ENCODE measurements around the gene GUCY1B1. TPM values are rescaled to one million over a fixed set of nuclear protein-coding genes. Genes with fewer than 3 reads are reported as not detected.

The GUCY1B1 gene
- total RNA-seq, 1 experiment from 2014 or later, result 33.8 TPM

DNA sequence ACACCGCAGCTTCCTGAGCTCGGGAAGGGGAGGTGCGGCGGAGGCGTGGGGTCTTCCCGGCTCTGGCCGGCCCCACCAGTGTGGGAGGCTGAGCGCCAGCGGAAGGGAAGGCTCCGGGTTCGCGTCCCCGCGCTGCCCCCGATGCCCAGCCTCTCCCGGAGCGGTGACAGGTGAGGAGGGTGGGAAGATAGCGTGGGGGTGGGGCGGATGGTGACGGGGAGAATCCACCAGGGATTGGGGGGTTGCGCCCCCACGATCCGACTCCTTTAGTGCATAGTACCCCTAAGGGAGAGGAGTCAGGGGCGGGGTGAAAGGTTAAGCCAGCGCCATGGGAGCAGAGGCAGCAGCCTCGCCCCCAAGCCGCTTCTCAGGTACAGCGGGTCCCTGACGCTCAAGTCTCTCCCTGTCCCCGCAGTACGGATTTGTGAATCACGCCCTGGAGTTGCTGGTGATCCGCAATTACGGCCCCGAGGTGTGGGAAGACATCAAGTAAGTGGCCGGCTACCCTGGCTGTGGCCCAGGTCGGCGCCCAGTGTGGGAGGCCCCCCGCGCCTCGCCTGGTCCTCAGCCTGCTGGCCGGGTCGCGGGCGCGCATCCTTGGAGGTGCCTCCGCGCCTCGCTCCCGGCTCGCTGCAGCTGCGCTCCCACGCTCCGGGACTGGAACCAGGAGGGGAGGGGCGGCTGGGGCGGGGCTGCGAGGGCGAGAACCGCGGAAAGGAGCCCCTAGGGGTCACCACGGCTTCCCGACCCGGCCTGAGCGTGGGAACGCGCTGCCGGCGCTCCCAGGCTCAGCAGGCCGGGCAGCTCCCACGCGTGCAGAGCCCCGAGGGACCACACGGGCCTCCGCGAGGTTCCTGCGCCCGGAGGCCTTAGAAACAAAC, 791 bp downstream of the GUCY1B1 start:
- DNase-seq (ENCODE audit: low read depth), result peak; percentile 63
- in situ Hi-C loops (cut with HindIII; ENCODE audit: low pct_unique_long_range_greater_than_20kb, low sequenced_read_pairs), result no loop called here

DNA sequence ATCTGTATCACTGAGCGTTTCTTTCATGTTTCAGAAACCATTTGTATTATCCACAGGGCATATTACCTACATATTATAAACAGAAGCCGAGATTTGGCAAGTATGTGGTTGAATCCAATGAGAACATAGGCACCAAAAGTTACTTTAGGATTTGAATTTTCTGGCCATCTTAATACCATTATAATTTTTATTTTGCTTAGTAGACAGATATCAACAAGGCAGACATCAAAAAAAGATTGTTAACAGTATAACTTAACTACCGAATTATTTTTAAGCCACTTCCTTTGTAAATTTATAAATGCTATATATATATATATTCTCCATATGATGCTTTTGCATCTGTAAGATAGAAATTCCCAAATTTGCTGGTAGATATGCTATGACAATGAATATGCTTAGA, 2.2 kb downstream of the GUCY1B1 start:
- in situ Hi-C loops (cut with HindIII; ENCODE audit: low pct_unique_long_range_greater_than_20kb, low sequenced_read_pairs), result no loop called here
- no peak for DNase-seq (ENCODE audit: low read depth)

DNA sequence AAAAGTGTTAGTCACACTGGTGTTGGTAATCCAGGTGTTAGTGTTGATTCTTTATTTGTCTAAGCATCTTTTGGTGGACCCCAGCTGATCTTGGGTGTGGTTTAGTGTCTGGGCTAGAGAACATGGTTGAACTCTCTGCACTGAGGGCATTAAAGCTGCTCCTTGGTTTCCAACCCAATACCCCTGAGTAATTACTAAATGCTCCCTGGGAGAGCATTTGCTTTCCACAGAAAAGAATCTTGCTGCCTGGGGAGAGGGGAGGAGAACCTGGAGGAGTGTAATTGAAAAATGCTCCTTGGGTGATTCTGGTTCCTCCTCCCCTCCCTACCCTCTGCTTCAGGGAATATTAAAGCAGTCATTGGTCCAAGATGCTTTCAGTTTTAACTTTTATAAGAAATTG, 3.1 kb downstream of the GUCY1B1 start:
- peak; percentile 33 for DNase-seq (ENCODE audit: low read depth)
- in situ Hi-C loops (cut with HindIII; ENCODE audit: low pct_unique_long_range_greater_than_20kb, low sequenced_read_pairs), result no loop called here

DNA sequence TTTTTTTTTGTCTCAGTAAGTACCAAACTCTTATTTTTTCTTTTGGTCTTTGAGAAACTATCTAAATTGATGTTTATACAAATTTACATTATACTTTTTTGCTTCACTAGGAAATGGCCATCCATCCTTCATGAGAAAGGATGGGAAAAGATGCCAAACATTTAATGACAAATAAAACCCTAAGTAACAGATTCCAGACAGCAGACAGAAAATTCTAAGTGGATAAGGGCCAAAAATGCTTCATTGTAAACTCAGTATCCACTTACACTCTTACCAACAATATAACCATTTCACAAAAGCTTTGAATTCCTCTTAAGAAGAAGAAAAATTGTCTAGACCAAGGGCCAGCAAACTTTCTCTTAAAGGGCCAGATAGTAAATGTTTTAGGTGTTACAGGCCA, 3.5 kb downstream of the GUCY1B1 start:
- DNase-seq (ENCODE audit: low read depth), result no peak
- in situ Hi-C loops (cut with HindIII; ENCODE audit: low pct_unique_long_range_greater_than_20kb, low sequenced_read_pairs), result no loop called here

DNA sequence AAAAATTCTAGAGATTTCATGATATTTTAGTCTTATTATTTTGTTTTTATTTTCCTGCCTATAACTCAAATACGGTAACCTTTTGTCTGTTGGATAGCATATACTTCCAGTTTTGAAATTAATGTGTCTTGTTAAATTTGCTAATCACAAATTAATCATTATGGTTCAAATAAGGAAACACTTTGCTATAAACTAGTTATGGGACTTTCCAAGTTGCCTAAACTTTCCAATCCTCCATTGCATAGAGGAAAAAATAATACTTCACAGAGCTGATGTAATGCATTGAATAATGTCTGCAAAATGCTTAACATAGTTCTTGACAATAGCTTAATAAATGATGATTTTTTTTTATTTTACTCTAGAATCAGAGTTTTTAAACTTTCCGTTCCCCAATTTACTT, 4.7 kb downstream of the GUCY1B1 start:
- in situ Hi-C loops (cut with HindIII; ENCODE audit: low pct_unique_long_range_greater_than_20kb, low sequenced_read_pairs), result no loop called here
- DNase-seq (ENCODE audit: low read depth), result no peak

GRCh38 chr4:155765149-155765548, 6.3 kb downstream of the GUCY1B1 start:
- DNase-seq (ENCODE audit: low read depth), result no peak
- in situ Hi-C loops (cut with HindIII; ENCODE audit: low pct_unique_long_range_greater_than_20kb, low sequenced_read_pairs), result no loop called here

- no peak for DNase-seq (ENCODE audit: low read depth)
- in situ Hi-C loops (cut with HindIII; ENCODE audit: low pct_unique_long_range_greater_than_20kb, low sequenced_read_pairs), result no loop called here
Observed at GRCh38 chr4:155766622-155767021, 7.8 kb downstream of the GUCY1B1 start.

DNA sequence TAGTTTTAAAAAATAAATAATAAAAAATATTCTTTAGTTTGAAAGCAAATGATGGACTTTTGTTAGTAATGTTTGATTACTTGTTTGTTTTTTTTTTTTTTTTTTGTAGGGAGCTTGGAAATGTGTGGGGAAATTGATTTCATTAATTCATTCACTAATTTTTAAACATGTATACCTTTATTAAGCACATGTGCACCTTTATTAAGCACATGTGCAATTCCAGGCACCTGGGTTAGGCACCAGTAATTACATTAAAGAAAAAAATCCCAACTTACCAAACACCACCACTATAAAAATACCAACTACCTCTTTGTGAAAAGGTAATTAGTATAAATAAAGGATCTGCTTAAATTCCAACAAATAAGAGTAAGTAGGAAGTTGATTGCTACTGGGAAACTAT, 9.5 kb downstream of the GUCY1B1 start:
- DNase-seq (ENCODE audit: low read depth), result no peak
- in situ Hi-C loops (cut with HindIII; ENCODE audit: low pct_unique_long_range_greater_than_20kb, low sequenced_read_pairs), result no loop called here

DNA sequence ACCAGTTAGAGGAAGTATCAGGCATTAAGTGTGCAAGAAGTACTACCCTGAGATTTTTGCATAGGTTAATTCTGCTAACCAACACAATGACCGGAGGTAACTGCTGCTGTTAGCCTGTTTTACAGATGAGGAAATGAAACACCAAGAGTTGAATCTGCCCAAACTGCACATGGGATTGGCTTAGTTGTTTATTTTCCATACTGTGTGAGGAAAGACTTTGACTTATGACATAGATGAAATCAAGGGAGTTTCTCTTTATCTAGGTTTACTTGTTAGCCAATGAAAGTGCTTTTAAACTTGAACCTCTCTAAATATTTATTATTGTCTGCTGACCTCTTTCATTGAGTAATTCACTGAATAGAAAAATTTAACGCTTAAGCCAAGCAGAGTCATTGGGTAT, 10.3 kb downstream of the GUCY1B1 start:
- no peak for DNase-seq (ENCODE audit: low read depth)
- in situ Hi-C loops (cut with HindIII; ENCODE audit: low pct_unique_long_range_greater_than_20kb, low sequenced_read_pairs), result no loop called here

DNA sequence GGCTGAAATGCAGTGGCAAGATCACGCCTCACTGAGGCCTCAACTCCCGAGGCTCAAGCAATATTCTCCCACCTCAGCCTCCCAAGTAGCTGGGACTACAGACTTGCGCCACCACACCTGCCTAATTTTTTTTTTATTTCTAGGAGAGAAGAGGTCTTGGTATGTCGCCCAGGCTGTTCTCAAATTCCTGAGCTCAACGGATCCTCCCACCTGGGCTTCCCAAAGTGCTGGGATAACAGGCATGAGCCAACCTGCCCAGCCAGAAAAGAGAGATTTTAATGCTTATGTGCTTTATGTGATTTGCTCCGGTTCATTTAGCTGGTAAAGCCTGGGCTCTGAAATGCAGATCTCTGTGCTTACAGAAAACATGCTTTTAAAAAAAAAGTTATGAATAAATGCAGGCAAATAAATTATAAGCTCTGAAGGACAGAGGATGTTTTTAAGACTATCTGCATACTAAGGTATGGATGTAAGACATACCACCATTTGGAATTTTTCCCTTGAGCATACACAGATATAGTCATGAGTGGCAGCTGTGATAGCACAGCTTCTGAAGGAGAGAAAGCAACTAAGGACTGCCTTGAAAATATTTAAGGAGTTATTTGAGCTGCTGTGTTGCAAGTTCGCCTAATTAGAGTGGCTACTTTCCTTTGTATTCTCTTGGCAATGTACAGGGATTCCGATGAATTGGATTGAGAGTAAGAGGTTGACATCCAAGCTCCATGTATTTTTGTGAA, 13.8 kb downstream of the GUCY1B1 start:
- DNase-seq (ENCODE audit: low read depth), result no peak
- in situ Hi-C loops (cut with HindIII; ENCODE audit: low pct_unique_long_range_greater_than_20kb, low sequenced_read_pairs), result no loop called here

DNA sequence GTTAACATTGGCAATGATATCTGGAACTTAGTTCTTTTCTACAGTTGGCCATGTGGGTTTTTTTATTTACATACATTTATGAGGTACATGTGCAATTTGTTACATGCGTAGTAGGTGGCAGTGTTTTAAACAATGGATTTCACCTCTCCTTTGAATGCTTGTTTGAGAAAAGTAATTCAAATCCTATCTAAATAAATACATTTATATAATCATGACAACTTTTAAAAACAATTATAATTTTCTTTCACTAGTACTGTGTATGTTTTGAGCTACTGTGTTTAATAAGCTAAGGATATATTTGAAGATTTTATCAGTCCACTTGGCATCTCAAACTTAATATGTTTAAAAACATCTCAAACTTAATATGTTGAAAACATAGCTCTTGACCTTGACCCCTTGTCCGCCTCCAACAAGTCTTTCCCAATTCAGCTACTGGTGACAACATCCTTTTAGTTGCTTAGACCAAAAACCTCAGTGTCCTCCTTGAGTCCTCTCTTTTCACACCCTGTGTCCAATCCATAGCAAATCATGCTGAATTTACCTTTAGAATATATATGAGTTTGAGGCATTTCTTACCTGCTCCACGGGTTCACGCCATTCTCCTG, 14.5 kb downstream of the GUCY1B1 start:
- in situ Hi-C loops (cut with HindIII; ENCODE audit: low pct_unique_long_range_greater_than_20kb, low sequenced_read_pairs), result no loop called here
- no peak for DNase-seq (ENCODE audit: low read depth)

DNA sequence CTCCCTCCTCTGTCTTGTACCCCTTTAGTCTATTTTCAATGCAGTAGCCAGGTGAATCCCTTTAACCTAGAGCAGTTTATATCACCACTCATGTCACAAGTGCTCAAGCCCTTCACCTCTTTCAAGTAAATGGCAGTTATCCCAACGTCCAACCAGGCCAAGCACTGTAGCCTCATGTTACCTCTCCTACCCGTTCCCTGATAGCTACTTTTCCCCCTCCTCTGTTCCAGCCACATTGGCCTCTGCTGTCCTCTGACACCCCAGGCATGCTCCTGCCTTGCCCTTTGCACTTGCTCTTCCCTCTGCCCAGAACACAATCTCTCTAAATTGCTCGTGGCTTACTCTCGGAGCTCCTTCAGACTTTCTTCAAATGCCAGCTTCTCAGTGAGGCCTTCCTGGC, 15.2 kb downstream of the GUCY1B1 start:
- in situ Hi-C loops (cut with HindIII; ENCODE audit: low pct_unique_long_range_greater_than_20kb, low sequenced_read_pairs), result no loop called here
- no peak for DNase-seq (ENCODE audit: low read depth)

DNA sequence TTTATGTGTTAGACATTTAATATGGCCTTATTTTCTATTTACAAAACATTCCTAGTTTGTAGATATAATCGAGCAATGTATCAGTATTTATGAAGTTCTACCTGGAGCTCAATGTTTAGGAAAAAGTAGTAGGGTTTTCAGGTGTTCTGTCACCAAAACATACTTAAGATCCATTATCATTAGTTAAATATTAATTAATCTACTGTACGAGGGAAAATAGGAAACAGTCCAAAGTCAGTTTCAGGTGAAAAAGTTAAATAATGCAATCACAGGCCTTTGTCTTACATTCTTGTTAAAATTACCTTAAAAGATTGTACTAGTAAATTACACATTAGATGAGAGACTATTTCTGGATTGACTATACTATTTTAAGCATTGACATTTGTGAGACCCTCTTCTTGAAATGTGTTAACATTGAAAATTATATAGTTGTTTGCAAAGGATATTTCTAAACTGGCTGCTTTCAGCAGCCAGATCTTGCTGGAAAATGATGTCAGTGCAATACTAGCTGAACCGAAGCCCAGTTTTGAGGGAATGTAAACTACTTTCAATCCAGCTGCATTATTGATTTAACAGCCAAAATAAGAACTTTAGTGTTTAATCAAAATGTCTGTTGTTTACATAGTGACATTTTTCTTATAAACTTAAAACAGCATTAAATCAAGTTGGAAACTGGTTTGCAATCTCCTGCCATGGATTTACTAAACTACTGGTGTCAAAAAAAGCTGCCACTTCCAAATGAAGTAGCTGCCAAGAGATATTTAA, 19.3 kb downstream of the GUCY1B1 start:
- DNase-seq (ENCODE audit: low read depth), result no peak
- in situ Hi-C loops (cut with HindIII; ENCODE audit: low pct_unique_long_range_greater_than_20kb, low sequenced_read_pairs), result no loop called here

GRCh38 chr4:155780775-155781174, 22.0 kb downstream of the GUCY1B1 start:
- no peak for DNase-seq (ENCODE audit: low read depth)
- in situ Hi-C loops (cut with HindIII; ENCODE audit: low pct_unique_long_range_greater_than_20kb, low sequenced_read_pairs), result no loop called here

- DNase-seq (ENCODE audit: low read depth), result no peak
- in situ Hi-C loops (cut with HindIII; ENCODE audit: low pct_unique_long_range_greater_than_20kb, low sequenced_read_pairs), result no loop called here
Observed at GRCh38 chr4:155781249-155781831, 22.5 kb downstream of the GUCY1B1 start.

- in situ Hi-C loops (cut with HindIII; ENCODE audit: low pct_unique_long_range_greater_than_20kb, low sequenced_read_pairs), result no loop called here
- no peak for DNase-seq (ENCODE audit: low read depth)
Observed at GRCh38 chr4:155784637-155785036, 25.8 kb downstream of the GUCY1B1 start.

- in situ Hi-C loops (cut with HindIII; ENCODE audit: low pct_unique_long_range_greater_than_20kb, low sequenced_read_pairs), result no loop called here
- no peak for DNase-seq (ENCODE audit: low read depth)
Observed at GRCh38 chr4:155785828-155786227, 27.0 kb downstream of the GUCY1B1 start.

GRCh38 chr4:155787113-155787710, 28.4 kb downstream of the GUCY1B1 start:
- in situ Hi-C loops (cut with HindIII; ENCODE audit: low pct_unique_long_range_greater_than_20kb, low sequenced_read_pairs), result no loop called here
- DNase-seq (ENCODE audit: low read depth), result peak; percentile 69
